K562 (cell line): Measurements from ENCODE around the gene SLC17A2. TPM values are rescaled to one million over a fixed set of nuclear protein-coding genes. Genes with fewer than 3 reads are reported as not detected.

Source experiments
- ATAC-seq: fragments of 200-7000 bp; cut with Tn5 transposase; 3 replicates; pipeline ENCODE4 v1.9.1; 2020; ENCODE audit warnings: moderate library complexity
- BruUV-seq: library from RNA; stranded (reverse); fragments of 400-500 nt; replicated peaks from 2 replicates; lab custom pipeline; 2021; lab: Mats Ljungman, UMichigan
- CTCF ChIA-PET: fragments of 300-600 bp; formaldehyde crosslinking; extraction: SDS; loops from one replicate; lab custom pipeline; 2021; ENCODE audit warnings: low intra/inter-chr PET ratio; lab: Yijun Ruan, JAX
- POLR2A ChIA-PET: fragments of 300-600, 350-650 bp; sonication (Branson Sonifier 250); formaldehyde crosslinking; extraction: SDS; loops from one replicate; lab custom pipeline; 2021; ENCODE audit warnings: antibody characterized with exemption, inconsistent platforms; lab: Yijun Ruan, JAX
- DNase-seq, 4 experiments: peaks; one replicate each; pipeline versions ENCODE4 v3.0.0 to v3.0.0-alpha.2; 2011 to 2018; ENCODE audit warnings: low spot score in 3 of 4, mixed read lengths in 3 of 4; ENCODE audit errors: extremely low read depth in 1 of 4
- FAIRE-seq: peaks from 2 replicates; lab custom pipeline; 2011; peaks lifted over from hg19 to GRCh38; lab: Jason Lieb, UNC
- H2AFZ ChIP-seq: 2 replicates; pipeline ENCODE4 v1.6.0; 2011; ENCODE audit warnings: low read depth, low read length, control low read depth, inconsistent platforms
- H3K27ac ChIP-seq: fragments of 200-600 bp; 3 replicates; pipeline ENCODE4 v1.8.0; 2011; ENCODE audit warnings: low read depth, mild to moderate bottlenecking, control low read depth, inconsistent platforms, low read length, moderate library complexity, mixed read lengths; ENCODE audit errors: extremely low read depth
- H3K27me3 ChIP-seq, 2 experiments: fragments of 300-600 bp in 1 of 2; 2 replicates in 1 of 2; 3 replicates in 1 of 2; pipeline versions ENCODE4 v1.6.0 to v1.8.0; 2011; ENCODE audit warnings: inconsistent platforms in 2 of 2, low read length in 2 of 2, mild to moderate bottlenecking in 1 of 2, mixed read lengths in 1 of 2, moderate library complexity in 1 of 2; ENCODE audit not compliant: control insufficient read depth in 2 of 2, insufficient read depth in 2 of 2
- H3K36me3 ChIP-seq: fragments of 300-600 bp; 3 replicates; pipeline ENCODE4 v1.8.0; 2011; ENCODE audit warnings: mild to moderate bottlenecking, low read length, inconsistent platforms; ENCODE audit not compliant: control insufficient read depth, insufficient read depth
- H3K4me1 ChIP-seq, 2 experiments: fragments of 200-600 bp in 1 of 2; replicated peaks in 1 of 2; 2 replicates in 1 of 2; 3 replicates in 1 of 2; pipeline versions ENCODE4 v1.5.1 to v1.8.0; 2011; ENCODE audit warnings: inconsistent platforms in 2 of 2, low read length in 2 of 2, mild to moderate bottlenecking in 1 of 2, mixed read lengths in 1 of 2, moderate library complexity in 1 of 2; ENCODE audit not compliant: control insufficient read depth in 2 of 2, insufficient read depth in 2 of 2
- H3K4me2 ChIP-seq: 2 replicates; pipeline ENCODE4 v1.6.1; 2011; ENCODE audit warnings: low read length, control low read depth, inconsistent platforms, mixed read lengths; ENCODE audit not compliant: insufficient read depth
- H3K4me3 ChIP-seq: fragments of 200-600 bp; sonication (generic), shearing (Covaris generic); 2 replicates; pipeline ENCODE4 v1.5.1; 2016; ENCODE audit warnings: control low read depth, inconsistent platforms
- H3K79me2 ChIP-seq: fragments of 200-600 bp; 3 replicates; pipeline ENCODE4 v1.8.0; 2011; ENCODE audit warnings: low read length, inconsistent platforms; ENCODE audit not compliant: control insufficient read depth, insufficient read depth
- H3K9ac ChIP-seq, 2 experiments: 2 replicates each; pipeline versions ENCODE4 v1.6.0 to v1.6.1; 2011; ENCODE audit warnings: low read depth in 2 of 2, low read length in 2 of 2, control low read depth in 1 of 2, inconsistent platforms in 1 of 2, mild to moderate bottlenecking in 1 of 2, mixed read lengths in 1 of 2; ENCODE audit not compliant: insufficient read depth in 1 of 2
- H3K9me1 ChIP-seq: one replicate; pipeline ENCODE4 v1.6.0; 2011; ENCODE audit warnings: inconsistent platforms, mild to moderate bottlenecking, low read length, moderate library complexity; ENCODE audit not compliant: control insufficient read depth, insufficient read depth
- H3K9me3 ChIP-seq: replicated peaks from 2 replicates; pipeline ENCODE4 v1.5.1; 2011; ENCODE audit warnings: low read depth, low read length, inconsistent platforms; ENCODE audit not compliant: control insufficient read depth, insufficient read depth
- H4K20me1 ChIP-seq: replicated peaks from 2 replicates; pipeline ENCODE4 v1.6.1; 2011; ENCODE audit warnings: low read length, inconsistent platforms, mixed read lengths; ENCODE audit not compliant: control insufficient read depth, insufficient read depth
- NR3C1 ChIP-seq: sonication (generic); formaldehyde crosslinking; IDR thresholded peaks from 2 replicates; pipeline ENCODE4 v1.8.1; 2022; ENCODE audit warnings: missing genetic modification reagents
- SMARCC2 ChIP-seq: fragments of 450-650 bp; IDR thresholded peaks from 2 replicates; pipeline ENCODE4 v1.6.1; 2017; ENCODE audit warnings: antibody characterized with exemption, moderate library complexity, mild to moderate bottlenecking, low read depth
- VEZF1 ChIP-seq: fragments of 200-800 bp; sonication (Bioruptor generic); IDR thresholded peaks from 2 replicates; pipeline ENCODE4 v1.6.1; 2017; ENCODE audit warnings: missing genetic modification characterization, missing compliant biosample characterization
- ZNF354B ChIP-seq: fragments of 250-450 bp; sonication (Bioruptor Pico); IDR thresholded peaks from 2 replicates; pipeline ENCODE4 v1.4.0; 2020
- WGBS: fragments of 100-300 bp; shearing (Covaris generic); methylation state at CpG from one replicate; pipeline ENCODE4 v1.1.6; 2016; ENCODE audit warnings: low coverage, mixed read lengths; ENCODE audit not compliant: insufficient coverage; ENCODE audit errors: missing lambda C conversion rate; 5-methylcytosine and 5-hydroxymethylcytosine counted together
- in situ Hi-C: fragments of 300-500 bp; cut with MboI; formaldehyde crosslinking; loops from 4 replicates; pipeline ENCODE4 v1.15.0; 2018; ENCODE audit warnings: inconsistent platforms, mixed read lengths
- intact Hi-C: fragments of 100-400 bp; cut with micrococcal nuclease; formaldehyde crosslinking; loops from 2 replicates; pipeline ENCODE4 v1.14.2; 2022
- polyA plus RNA-seq, 8 experiments: library from polyadenylated mRNA; depleted of rRNA in 4 of 8; stranded (reverse) in 5 of 8; unstranded in 3 of 8; fragments of >200 nt; fragmentation: Nextera tagmentation in 2 of 8; fragmentation: Illumina TruSeq in 1 of 8; extraction: Ambion mirVana in 2 of 8; extraction: Trizol in 1 of 8; gene quantifications; 2 replicates each; pipeline versions ENCODE4 v1.2.1 to v1.2.3, GENCODE V29; 2011 to 2014; ENCODE audit warnings: inconsistent platforms in 1 of 8, missing spikeins in 1 of 8
- total RNA-seq, 7 experiments: library from RNA; depleted of rRNA in 6 of 7; stranded (reverse); fragments of >200 nt in 6 of 7; fragmentation: Illumina TruSeq in 2 of 7; extraction: Trizol in 2 of 7; gene quantifications; 2 replicates each; pipeline versions ENCODE4 v1.2.1 to v1.2.3, GENCODE V29; 2011 to 2021; ENCODE audit warnings: low replicate concordance in 1 of 7
- TF ChIP-seq, protein P1 (sequence below): sonication (generic); formaldehyde crosslinking; IDR thresholded peaks from 2 replicates; pipeline ENCODE4 v1.8.1; 2023; ENCODE audit warnings: mild to moderate bottlenecking, missing genetic modification reagents

SLC17A2 gene
- total and polyA plus RNA-seq, 9 of the 15 experiments (the other 6 are each of a cell fraction or from before 2014, with no cell fraction given), result not detected

GRCh38 chr6:25954756-25955155, 24.3 kb upstream of the SLC17A2 start:
- H3K9me3 ChIP-seq, result peaks cover 10% of the 10 kb centered on the region
- TF ChIP-seq, protein P1, sequence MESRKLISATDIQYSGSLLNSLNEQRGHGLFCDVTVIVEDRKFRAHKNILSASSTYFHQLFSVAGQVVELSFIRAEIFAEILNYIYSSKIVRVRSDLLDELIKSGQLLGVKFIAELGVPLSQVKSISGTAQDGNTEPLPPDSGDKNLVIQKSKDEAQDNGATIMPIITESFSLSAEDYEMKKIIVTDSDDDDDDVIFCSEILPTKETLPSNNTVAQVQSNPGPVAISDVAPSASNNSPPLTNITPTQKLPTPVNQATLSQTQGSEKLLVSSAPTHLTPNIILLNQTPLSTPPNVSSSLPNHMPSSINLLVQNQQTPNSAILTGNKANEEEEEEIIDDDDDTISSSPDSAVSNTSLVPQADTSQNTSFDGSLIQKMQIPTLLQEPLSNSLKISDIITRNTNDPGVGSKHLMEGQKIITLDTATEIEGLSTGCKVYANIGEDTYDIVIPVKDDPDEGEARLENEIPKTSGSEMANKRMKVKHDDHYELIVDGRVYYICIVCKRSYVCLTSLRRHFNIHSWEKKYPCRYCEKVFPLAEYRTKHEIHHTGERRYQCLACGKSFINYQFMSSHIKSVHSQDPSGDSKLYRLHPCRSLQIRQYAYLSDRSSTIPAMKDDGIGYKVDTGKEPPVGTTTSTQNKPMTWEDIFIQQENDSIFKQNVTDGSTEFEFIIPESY, result no peak
- TF ChIP-seq ZNF354B (CRISPR knock-in tag) (no peak), SMARCC2 (no peak), NR3C1 (no peak), VEZF1 (CRISPR knock-in tag) (no peak)
- no peak overlapping the region for H3K27ac ChIP-seq
- peaks cover 0 to 13% of the 10 kb centered on the region in 2 experiments; a peak in 2 of 5 replicates for H3K4me1 ChIP-seq
- BruUV-seq, result no TSS peak
- CTCF ChIA-PET, result no interaction called here
- H3K4me3 ChIP-seq, result no peak overlapping the region
- in situ Hi-C loops, result no loop called here
- intact Hi-C loops, result no loop called here
- ATAC-seq (no peak), DNase-seq (no peak), FAIRE-seq (no peak)
- no peaks in the 10 kb centered on the region for H3K9me1 ChIP-seq
- no peaks in the 10 kb centered on the region for H3K36me3 ChIP-seq
- no peak overlapping the region for H3K9ac ChIP-seq
- 0% methylated on average over 1 of the region's 1 CpG for WGBS
- POLR2A ChIA-PET, result no interaction called here
- H3K79me2 ChIP-seq, result no peaks in the 10 kb centered on the region
- no peak overlapping the region for H3K4me2 ChIP-seq
- H4K20me1 ChIP-seq, result no peaks in the 10 kb centered on the region
- no peaks in the 10 kb centered on the region for H3K27me3 ChIP-seq
- H2AFZ ChIP-seq, result no peak overlapping the region
